HEK293 (cell line): ENCODE results near the gene ZNF862.
A peak's percentile ranks its signal among the peaks of the same experiment; 100 is the strongest.

Experiments used
- CTCF ChIA-PET: fragments of 350-600 bp; formaldehyde crosslinking; extraction: SDS; loops from one replicate; lab custom pipeline; 2021; ENCODE audit warnings: antibody characterized with exemption; lab: Yijun Ruan, JAX
- POLR2A ChIA-PET: fragments of 300-600 bp; formaldehyde crosslinking; extraction: SDS; loops from one replicate; lab custom pipeline; 2020; ENCODE audit warnings: antibody characterized with exemption, inconsistent platforms; lab: Yijun Ruan, JAX
- H3K27ac ChIP-seq: fragments of 200-500 bp; sonication (Bioruptor generic); 2 replicates; pipeline ENCODE4 v1.5.1; 2014; ENCODE audit warnings: low read depth, low read length, control low read depth, inconsistent platforms; ENCODE audit errors: extremely low read depth
- H3K36me3 ChIP-seq, 2 experiments: fragments of 200-500 bp in 1 of 2; sonication (Bioruptor generic) in 1 of 2; 1 replicate in 1 of 2; 2 replicates in 1 of 2; pipeline ENCODE4 v1.5.1; 2014 to 2017; ENCODE audit warnings: inconsistent platforms in 2 of 2, low read length in 2 of 2; ENCODE audit not compliant: control insufficient read depth in 2 of 2, insufficient read depth in 1 of 2
- H3K4me1 ChIP-seq: fragments of 200-500 bp; sonication (Bioruptor generic); 2 replicates; pipeline ENCODE4 v1.5.1; 2014; ENCODE audit warnings: mild to moderate bottlenecking, low read length, inconsistent platforms; ENCODE audit not compliant: control insufficient read depth, insufficient read depth
- H3K4me3 ChIP-seq: 2 replicates; pipeline ENCODE4 v1.5.1; 2011; ENCODE audit warnings: low read depth, mild to moderate bottlenecking, control low read depth, low read length, moderate library complexity
- H3K9me3 ChIP-seq: fragments of 200-500 bp; sonication (Bioruptor generic); 2 replicates; pipeline ENCODE4 v1.5.1; 2014; ENCODE audit warnings: low read depth, low read length, inconsistent platforms; ENCODE audit not compliant: control insufficient read depth, insufficient read depth
- BCL11B ChIP-seq: fragments of 450-650 bp; formaldehyde crosslinking; IDR thresholded peaks from 2 replicates; pipeline ENCODE4 v1.5.1; 2016; ENCODE audit warnings: low read depth, missing biosample characterization, missing genetic modification characterization
- EGR2 ChIP-seq: fragments of 450-650 bp; formaldehyde crosslinking; IDR thresholded peaks from 2 replicates; pipeline ENCODE4 v1.5.1; 2016; ENCODE audit warnings: low read depth, missing biosample characterization, missing genetic modification characterization
- GLIS2 ChIP-seq: fragments of 450-650 bp; formaldehyde crosslinking; IDR thresholded peaks from 2 replicates; pipeline ENCODE4 v1.5.1; 2016; ENCODE audit warnings: missing biosample characterization, missing genetic modification characterization
- SCRT2 ChIP-seq: fragments of 450-650 bp; formaldehyde crosslinking; IDR thresholded peaks from 2 replicates; pipeline ENCODE4 v1.5.1; 2016; ENCODE audit warnings: missing biosample characterization, missing genetic modification characterization
- SP2 ChIP-seq: fragments of 450-650 bp; formaldehyde crosslinking; IDR thresholded peaks from 2 replicates; pipeline ENCODE4 v1.5.1; 2016; ENCODE audit warnings: missing biosample characterization, missing genetic modification characterization
- YY2 ChIP-seq: fragments of 450-650 bp; formaldehyde crosslinking; IDR thresholded peaks from 2 replicates; pipeline ENCODE4 v1.5.1; 2016; ENCODE audit warnings: missing biosample characterization, missing genetic modification characterization
- ZBTB26 ChIP-seq: fragments of 450-650 bp; formaldehyde crosslinking; optimal IDR thresholded peaks from 2 replicates; pipeline ENCODE3; 2016; ENCODE audit warnings: missing biosample characterization, mild to moderate bottlenecking, missing genetic modification characterization
- ZNF239 ChIP-seq: fragments of 450-650 bp; formaldehyde crosslinking; IDR thresholded peaks from 2 replicates; pipeline ENCODE4 v1.5.1; 2016; ENCODE audit warnings: missing biosample characterization, missing genetic modification characterization
- ZNF335 ChIP-seq: fragments of 450-650 bp; formaldehyde crosslinking; conservative IDR thresholded peaks from 2 replicates; pipeline ENCODE4 v1.5.1; 2016; ENCODE audit warnings: missing biosample characterization, missing genetic modification characterization
- ZNF354C ChIP-seq: fragments of 450-650 bp; formaldehyde crosslinking; IDR thresholded peaks from 2 replicates; pipeline ENCODE4 v1.5.1; 2016; ENCODE audit warnings: missing biosample characterization, missing genetic modification characterization, low read depth, borderline replicate concordance
- ZNF404 ChIP-seq: fragments of 450-650 bp; formaldehyde crosslinking; IDR thresholded peaks from 2 replicates; pipeline ENCODE4 v1.5.1; 2017; ENCODE audit warnings: missing biosample characterization, missing genetic modification characterization
- ZNF548 ChIP-seq: fragments of 450-650 bp; formaldehyde crosslinking; IDR thresholded peaks from 2 replicates; pipeline ENCODE4 v1.5.1; 2016; ENCODE audit warnings: missing biosample characterization, missing genetic modification characterization
- ZNF560 ChIP-seq: fragments of 450-650 bp; formaldehyde crosslinking; IDR thresholded peaks from 2 replicates; pipeline ENCODE4 v1.5.1; 2017; ENCODE audit warnings: missing biosample characterization, missing genetic modification characterization, borderline replicate concordance
- ZNF585B ChIP-seq: fragments of 450-650 bp; formaldehyde crosslinking; IDR thresholded peaks from 2 replicates; pipeline ENCODE4 v1.5.1; 2016; ENCODE audit warnings: missing biosample characterization, missing genetic modification characterization
- ZNF768 ChIP-seq: fragments of 450-650 bp; formaldehyde crosslinking; IDR thresholded peaks from 2 replicates; pipeline ENCODE4 v1.5.1; 2018; ENCODE audit warnings: missing biosample characterization, mild to moderate bottlenecking, missing genetic modification characterization
- ZNF792 ChIP-seq: fragments of 450-650 bp; formaldehyde crosslinking; IDR thresholded peaks from 2 replicates; pipeline ENCODE4 v1.5.1; 2016; ENCODE audit warnings: missing biosample characterization, missing genetic modification characterization
- ZSCAN23 ChIP-seq: fragments of 450-650 bp; formaldehyde crosslinking; IDR thresholded peaks from 2 replicates; pipeline ENCODE4 v1.5.1; 2016; ENCODE audit warnings: missing biosample characterization, missing genetic modification characterization
- TF ChIP-seq, protein P1 (sequence below): fragments of 450-650 bp; formaldehyde crosslinking; IDR thresholded peaks from 2 replicates; pipeline ENCODE4 v1.5.1; 2017; ENCODE audit warnings: missing biosample characterization, missing genetic modification characterization

The ZNF862 gene

DNA sequence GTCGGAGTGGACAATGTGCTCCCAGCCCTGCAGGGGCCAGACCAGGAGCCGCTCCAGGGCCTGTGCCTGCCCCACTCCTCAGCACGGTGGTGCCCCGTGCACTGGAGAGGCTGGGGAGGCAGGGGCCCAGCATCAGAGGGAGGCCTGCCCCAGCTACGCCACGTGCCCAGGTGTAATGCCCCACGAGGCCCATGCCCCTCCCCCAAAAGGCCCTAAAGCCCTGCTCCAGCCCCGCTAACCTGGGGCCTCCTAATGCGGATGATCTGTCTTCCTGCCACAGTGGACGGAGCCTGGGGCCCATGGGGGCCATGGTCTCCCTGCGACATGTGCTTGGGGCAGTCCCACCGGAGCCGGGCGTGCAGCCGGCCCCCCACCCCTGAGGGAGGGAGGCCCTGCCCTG, 23.7 kb upstream of the ZNF862 start (continued):
- no peak for TF ChIP-seq ZNF585B
- TF ChIP-seq, all 188 proteins: peak for 0

DNA sequence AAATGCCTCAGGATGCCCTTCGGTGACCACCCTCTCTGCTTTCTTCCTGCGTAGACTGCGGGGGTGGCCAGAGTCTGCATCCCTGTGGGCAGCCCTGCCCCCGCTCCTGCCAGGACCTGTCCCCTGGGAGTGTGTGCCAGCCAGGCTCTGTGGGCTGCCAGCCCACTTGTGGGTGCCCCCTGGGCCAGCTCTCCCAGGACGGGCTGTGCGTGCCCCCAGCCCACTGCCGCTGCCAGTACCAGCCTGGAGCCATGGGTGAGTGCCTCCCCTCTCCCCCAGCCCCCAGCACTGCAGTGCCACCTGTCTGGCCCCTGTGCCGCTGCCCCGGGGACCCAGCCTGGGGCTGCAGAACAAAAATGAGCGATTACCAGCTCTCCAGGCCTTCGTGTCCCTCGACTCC, 23.1 kb upstream of the ZNF862 start:
- ChIA-PET POLR2A (no interaction called here), CTCF (no interaction called here)
- H3K4me1 ChIP-seq: no peaks in the 10 kb centered on the region
- no peaks in the 10 kb centered on the region for H3K36me3 ChIP-seq
- no peaks in the 10 kb centered on the region for H3K9me3 ChIP-seq
- no peak overlapping the region for H3K4me3 ChIP-seq
- no peak overlapping the region for H3K27ac ChIP-seq
- TF ChIP-seq ZNF354C (tag by site-specific recombination) (no peak), ZNF335 (tag by site-specific recombination) (no peak), SP2 (tag by site-specific recombination) (no peak), GLIS2 (tag by site-specific recombination) (peak; percentile 24; the same call in 1 of the 2 replicates), ZNF768 (tag by site-specific recombination) (no peak)

- TF ChIP-seq EGR2 (tag by site-specific recombination) (0 out of 2 replicates have a peak, but pooled peaks have one; percentile 16), ZNF239 (no peak), SCRT2 (tag by site-specific recombination) (no peak), ZBTB26 (tag by site-specific recombination) (no peak), ZSCAN23 (tag by site-specific recombination) (no peak)
- TF ChIP-seq, protein P1, sequence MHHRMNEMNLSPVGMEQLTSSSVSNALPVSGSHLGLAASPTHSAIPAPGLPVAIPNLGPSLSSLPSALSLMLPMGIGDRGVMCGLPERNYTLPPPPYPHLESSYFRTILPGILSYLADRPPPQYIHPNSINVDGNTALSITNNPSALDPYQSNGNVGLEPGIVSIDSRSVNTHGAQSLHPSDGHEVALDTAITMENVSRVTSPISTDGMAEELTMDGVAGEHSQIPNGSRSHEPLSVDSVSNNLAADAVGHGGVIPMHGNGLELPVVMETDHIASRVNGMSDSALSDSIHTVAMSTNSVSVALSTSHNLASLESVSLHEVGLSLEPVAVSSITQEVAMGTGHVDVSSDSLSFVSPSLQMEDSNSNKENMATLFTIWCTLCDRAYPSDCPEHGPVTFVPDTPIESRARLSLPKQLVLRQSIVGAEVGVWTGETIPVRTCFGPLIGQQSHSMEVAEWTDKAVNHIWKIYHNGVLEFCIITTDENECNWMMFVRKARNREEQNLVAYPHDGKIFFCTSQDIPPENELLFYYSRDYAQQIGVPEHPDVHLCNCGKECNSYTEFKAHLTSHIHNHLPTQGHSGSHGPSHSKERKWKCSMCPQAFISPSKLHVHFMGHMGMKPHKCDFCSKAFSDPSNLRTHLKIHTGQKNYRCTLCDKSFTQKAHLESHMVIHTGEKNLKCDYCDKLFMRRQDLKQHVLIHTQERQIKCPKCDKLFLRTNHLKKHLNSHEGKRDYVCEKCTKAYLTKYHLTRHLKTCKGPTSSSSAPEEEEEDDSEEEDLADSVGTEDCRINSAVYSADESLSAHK: no peak
- POLR2A ChIA-PET: no interaction called here
- CTCF ChIA-PET: no interaction called here
- Histone ChIP-seq H3K27ac (no peak overlapping the region), H3K4me3 (no peak overlapping the region), H3K9me3 (no peaks in the 10 kb centered on the region), H3K36me3 (no peaks in the 10 kb centered on the region), H3K4me1 (no peaks in the 10 kb centered on the region)
These were observed 22.4 kb upstream of the ZNF862 start for GRCh38 chr7:149815661-149816266.

- TF ChIP-seq ZNF560 (no peak), BCL11B (no peak), ZNF548 (no peak), ZNF792 (tag by site-specific recombination) (no peak), YY2 (no peak), ZNF404 (tag by site-specific recombination) (no peak)
- no peak overlapping the region for H3K4me3 ChIP-seq
- H3K9me3 ChIP-seq: no peaks in the 10 kb centered on the region
- CTCF ChIA-PET: no interaction called here
- POLR2A ChIA-PET: no interaction called here
- no peaks in the 10 kb centered on the region for H3K36me3 ChIP-seq
- no peak overlapping the region for H3K27ac ChIP-seq
- H3K4me1 ChIP-seq: no peaks in the 10 kb centered on the region
These were observed 21.9 kb upstream of the ZNF862 start for GRCh38 chr7:149816267-149816751.
